SK-N-SH (cell line): ENCODE data around the gene SLC4A8. TPM values are rescaled to one million over a fixed set of nuclear protein-coding genes. Genes with fewer than 3 reads are reported as not detected.

Experiments
- CTCF ChIA-PET: fragments of 300-600, 350-600 bp; formaldehyde crosslinking; extraction: SDS; loops from one replicate; lab custom pipeline; 2021; lab: Yijun Ruan, JAX
- POLR2A ChIA-PET: fragments of 350-600 bp; sonication (Branson Sonifier 250); formaldehyde crosslinking; extraction: SDS; loops from one replicate; lab custom pipeline; 2020; ENCODE audit warnings: antibody characterized with exemption, inconsistent platforms; lab: Yijun Ruan, JAX
- DNase-seq: peaks from one replicate; pipeline ENCODE4 v3.0.0; 2012
- H2AFZ ChIP-seq: fragments of 200-600 bp; sonication (generic); 2 replicates; pipeline ENCODE4 v1.8.1; 2016; ENCODE audit warnings: antibody characterized with exemption, mild to moderate bottlenecking, low read depth
- H3F3A ChIP-seq: fragments of 200-600 bp; sonication (generic); replicated peaks from 2 replicates; pipeline ENCODE3; 2016; ENCODE audit warnings: antibody characterized with exemption, mild to moderate bottlenecking; ENCODE audit not compliant: insufficient read depth
- H3K27ac ChIP-seq, 2 experiments: fragments of 200-500 bp in 1 of 2; fragments of 200-600 bp in 1 of 2; sonication (Bioruptor generic) in 1 of 2; sonication (generic), shearing (Covaris generic) in 1 of 2; 2 replicates each; pipeline versions ENCODE4 v1.5.1 to v1.6.1; 2014 to 2016; ENCODE audit warnings: low read depth in 2 of 2, inconsistent platforms in 1 of 2, low read length in 1 of 2, mild to moderate bottlenecking in 1 of 2, mixed read lengths in 1 of 2
- H3K27me3 ChIP-seq: fragments of 200-600 bp; sonication (generic), shearing (Covaris generic); 2 replicates; pipeline ENCODE4 v1.6.1; 2016; ENCODE audit warnings: mixed run types; ENCODE audit not compliant: insufficient read depth
- H3K36me3 ChIP-seq, 2 experiments: fragments of 200-500 bp in 1 of 2; fragments of 200-600 bp in 1 of 2; sonication (Bioruptor generic) in 1 of 2; sonication (generic) in 1 of 2; replicated peaks in 1 of 2; 2 replicates each; pipeline versions ENCODE3 to v1.5.1; 2014 to 2016; ENCODE audit warnings: low read length in 1 of 2, mild to moderate bottlenecking in 1 of 2; ENCODE audit not compliant: insufficient read depth in 2 of 2, control insufficient read depth in 1 of 2
- H3K4me1 ChIP-seq, 2 experiments: fragments of 200-500 bp in 1 of 2; fragments of 200-600 bp in 1 of 2; sonication (Bioruptor generic) in 1 of 2; sonication (generic), shearing (Covaris generic) in 1 of 2; 2 replicates each; pipeline versions ENCODE4 v1.5.1 to v1.6.1; 2014 to 2016; ENCODE audit warnings: low read depth in 1 of 2, low read length in 1 of 2, mixed run types in 1 of 2; ENCODE audit not compliant: insufficient read depth in 2 of 2, control insufficient read depth in 1 of 2
- H3K4me2 ChIP-seq: fragments of 200-600 bp; sonication (generic), shearing (Covaris generic); 2 replicates; pipeline ENCODE4 v1.6.1; 2017; ENCODE audit warnings: mixed run types
- H3K4me3 ChIP-seq, 2 experiments: fragments of 200-500 bp in 1 of 2; fragments of 200-600 bp in 1 of 2; sonication (Bioruptor generic) in 1 of 2; sonication (generic), shearing (Covaris generic) in 1 of 2; 2 replicates each; pipeline versions ENCODE4 v1.5.1 to v1.8.1; 2014 to 2016; ENCODE audit warnings: low read depth in 2 of 2, inconsistent platforms in 1 of 2, low read length in 1 of 2, mild to moderate bottlenecking in 1 of 2, mixed read lengths in 1 of 2, moderate library complexity in 1 of 2
- H3K79me2 ChIP-seq: fragments of 200-600 bp; sonication (generic); 2 replicates; pipeline ENCODE4 v1.8.1; 2017; ENCODE audit warnings: mild to moderate bottlenecking; ENCODE audit not compliant: insufficient read depth
- H3K9ac ChIP-seq: fragments of 200-600 bp; sonication (generic); 2 replicates; pipeline ENCODE4 v1.6.1; 2017; ENCODE audit warnings: mixed run types
- H3K9me2 ChIP-seq: fragments of 200-600 bp; sonication (generic); 2 replicates; pipeline ENCODE4 v1.6.1; 2017; ENCODE audit warnings: mixed run types
- H3K9me3 ChIP-seq: fragments of 200-600 bp; sonication (generic); 2 replicates; pipeline ENCODE4 v1.6.1; 2017; ENCODE audit warnings: mixed run types, mild to moderate bottlenecking, moderate library complexity
- H4K20me1 ChIP-seq: fragments of 200-600 bp; sonication (generic); 2 replicates; pipeline ENCODE4 v1.6.1; 2017; ENCODE audit warnings: mild to moderate bottlenecking, mixed run types; ENCODE audit not compliant: insufficient read depth
- ELF1 ChIP-seq: IDR thresholded peaks from 2 replicates; pipeline ENCODE4 v1.4.0; 2012
- EP300 ChIP-seq, 2 experiments: IDR thresholded peaks; 2 replicates each; pipeline versions ENCODE4 v1.4.0 to v1.6.1; 2012; ENCODE audit warnings: borderline replicate concordance in 1 of 2, low read depth in 1 of 2, low read length in 1 of 2
- GATA2 ChIP-seq: sonication (generic); formaldehyde crosslinking; IDR thresholded peaks from 2 replicates; pipeline ENCODE4 v1.5.0; 2020; ENCODE audit warnings: mild to moderate bottlenecking, missing genetic modification reagents
- JUND ChIP-seq: IDR thresholded peaks from 2 replicates; pipeline ENCODE4 v1.4.0; 2012
- MEF2A ChIP-seq: IDR thresholded peaks from 2 replicates; pipeline ENCODE4 v1.4.0; 2012; ENCODE audit warnings: low read depth, borderline replicate concordance
- MXI1 ChIP-seq: IDR thresholded peaks from 2 replicates; pipeline ENCODE4 v1.6.1; 2012; ENCODE audit warnings: mild to moderate bottlenecking, low read depth, low read length, improper control_type of control experiment
- NRF1 ChIP-seq: IDR thresholded peaks from 2 replicates; pipeline ENCODE4 v1.6.1; 2012; ENCODE audit warnings: low read depth, mild to moderate bottlenecking, low read length
- RAD21 ChIP-seq: IDR thresholded peaks from 2 replicates; pipeline ENCODE4 v1.6.1; 2012; ENCODE audit warnings: mild to moderate bottlenecking, low read length
- RCOR1 ChIP-seq: fragments of 150-350 bp; IDR thresholded peaks from 2 replicates; pipeline ENCODE4 v1.6.1; 2017; ENCODE audit warnings: antibody characterized with exemption, low read length
- RFX5 ChIP-seq: IDR thresholded peaks from 2 replicates; pipeline ENCODE4 v1.6.1; 2012; ENCODE audit warnings: mild to moderate bottlenecking, improper control_type of control experiment, low read length
- RXRA ChIP-seq: IDR thresholded peaks from 2 replicates; pipeline ENCODE4 v1.4.0; 2012; ENCODE audit warnings: low read depth, mild to moderate bottlenecking, borderline replicate concordance
- SMC3 ChIP-seq: IDR thresholded peaks from 2 replicates; pipeline ENCODE4 v1.6.1; 2012; ENCODE audit warnings: low read depth, low read length, improper control_type of control experiment
- TAF1 ChIP-seq: IDR thresholded peaks from 2 replicates; pipeline ENCODE4 v1.6.1; 2012; ENCODE audit warnings: low read depth, mild to moderate bottlenecking, low read length, moderate library complexity, borderline replicate concordance
- TCF12 ChIP-seq: IDR thresholded peaks from 2 replicates; pipeline ENCODE4 v1.4.0; 2012
- USF1 ChIP-seq: IDR thresholded peaks from 2 replicates; pipeline ENCODE4 v1.4.0; 2012; ENCODE audit warnings: low read depth, borderline replicate concordance
- ZBTB33 ChIP-seq: IDR thresholded peaks from 2 replicates; pipeline ENCODE4 v1.4.0; 2012; ENCODE audit warnings: low read depth, borderline replicate concordance
- WGBS: methylation state at CpG from one replicate; pipeline ENCODE4 v1.1.6; 2017; ENCODE audit warnings: low lambda C conversion rate; 5-methylcytosine and 5-hydroxymethylcytosine counted together
- polyA plus RNA-seq, 3 experiments: library from polyadenylated mRNA; depleted of rRNA; stranded (reverse); fragments of >200 nt; gene quantifications; 2 replicates each; pipeline ENCODE4 v1.2.3, GENCODE V29; 2012
- TF ChIP-seq, protein P1 (sequence below): IDR thresholded peaks from 2 replicates; pipeline ENCODE4; 2012
- TF ChIP-seq, protein P2 (sequence below): IDR thresholded peaks from 2 replicates; pipeline ENCODE4 v1.4.0; 2012; ENCODE audit warnings: low read depth

The SLC4A8 gene
- polyA plus RNA-seq, 1 of the 3 experiments (the other 2 are of a cell fraction): 5.2 TPM

- Histone ChIP-seq H3F3A (no peaks in the 10 kb centered on the region), H3K4me2 (no peak overlapping the region), H3K9me2 (no peaks in the 10 kb centered on the region), H3K9me3 (no peaks in the 10 kb centered on the region), H3K4me1 (no peaks in the 10 kb centered on the region), H3K36me3 (peaks cover 0 to 33% of the 10 kb centered on the region in 2 experiments), H4K20me1 (no peaks in the 10 kb centered on the region), H3K9ac (no peak overlapping the region), H3K4me3 (no peak overlapping the region), H3K27ac (no peak overlapping the region), H2AFZ (no peak overlapping the region), H3K27me3 (no peaks in the 10 kb centered on the region), H3K79me2 (no peaks in the 10 kb centered on the region)
- POLR2A ChIA-PET: no interaction called here
- CTCF ChIA-PET: interaction anchor here (1.0 kb wide), 1 partner anchor 41 kb away, joined by 3 read pairs; no protein-coding TSS in a partner anchor
- TF ChIP-seq NRF1 (no peak), RFX5 (no peak), TCF12 (no peak), EP300 (IDR thresholded peaks at IDR 0.05; ENCODE audit: borderline replicate concordance in 1 of 2, low read depth in 1 of 2, low read length in 1 of 2) (no peak), GATA2 (CRISPR knock-in tag) (no peak), ZBTB33 (no peak), JUND (no peak), ELF1 (no peak)
- 92% methylated on average over 2 of the region's 2 CpGs for WGBS
- no peak for DNase-seq
Observed at GRCh38 chr12:51473947-51474346, 49.3 kb downstream of the SLC4A8 start.

DNA sequence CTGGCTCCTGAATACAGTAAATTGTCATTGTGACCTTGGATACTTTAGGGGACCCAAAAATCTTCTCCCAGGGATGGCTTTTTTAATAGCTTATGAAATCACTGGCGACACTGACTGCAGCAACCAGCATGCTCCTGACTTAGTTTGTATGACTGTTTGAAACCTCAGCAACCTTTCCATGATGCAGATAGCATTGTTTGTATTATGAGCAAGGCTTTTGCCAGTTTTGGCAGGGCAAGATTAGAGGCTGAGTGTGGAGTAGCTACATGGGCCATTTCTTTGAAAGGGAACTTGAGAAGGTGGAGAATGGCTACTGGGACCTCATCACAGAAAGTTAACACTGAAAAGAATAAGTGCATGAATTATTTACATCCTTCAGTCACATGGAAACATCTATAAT, 50.9 kb downstream of the SLC4A8 start:
- Histone ChIP-seq H3K4me1 (no peaks in the 10 kb centered on the region), H3K4me2 (no peak overlapping the region), H3K4me3 (no peak overlapping the region), H3K27ac (no peak overlapping the region), H3K79me2 (no peaks in the 10 kb centered on the region), H3K36me3 (peaks cover 0 to 24% of the 10 kb centered on the region in 2 experiments), H3K9me2 (no peaks in the 10 kb centered on the region), H4K20me1 (no peaks in the 10 kb centered on the region), H3K9ac (no peak overlapping the region), H3K27me3 (no peaks in the 10 kb centered on the region), H3K9me3 (no peaks in the 10 kb centered on the region), H3F3A (no peaks in the 10 kb centered on the region), H2AFZ (no peak overlapping the region)
- no peak for DNase-seq
- 100% methylated on average over 1 of the region's 1 CpG for WGBS
- TF ChIP-seq NRF1 (no peak), MEF2A (no peak), SMC3 (no peak), RCOR1 (no peak), RAD21 (no peak), TAF1 (no peak), TCF12 (no peak), RXRA (no peak), GATA2 (CRISPR knock-in tag) (no peak), MXI1 (no peak), USF1 (no peak), ELF1 (no peak)
- TF ChIP-seq, protein P1, sequence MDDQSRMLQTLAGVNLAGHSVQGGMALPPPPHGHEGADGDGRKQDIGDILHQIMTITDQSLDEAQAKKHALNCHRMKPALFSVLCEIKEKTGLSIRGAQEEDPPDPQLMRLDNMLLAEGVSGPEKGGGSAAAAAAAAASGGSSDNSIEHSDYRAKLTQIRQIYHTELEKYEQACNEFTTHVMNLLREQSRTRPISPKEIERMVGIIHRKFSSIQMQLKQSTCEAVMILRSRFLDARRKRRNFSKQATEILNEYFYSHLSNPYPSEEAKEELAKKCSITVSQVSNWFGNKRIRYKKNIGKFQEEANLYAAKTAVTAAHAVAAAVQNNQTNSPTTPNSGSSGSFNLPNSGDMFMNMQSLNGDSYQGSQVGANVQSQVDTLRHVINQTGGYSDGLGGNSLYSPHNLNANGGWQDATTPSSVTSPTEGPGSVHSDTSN: no peak
- TF ChIP-seq, protein P2, sequence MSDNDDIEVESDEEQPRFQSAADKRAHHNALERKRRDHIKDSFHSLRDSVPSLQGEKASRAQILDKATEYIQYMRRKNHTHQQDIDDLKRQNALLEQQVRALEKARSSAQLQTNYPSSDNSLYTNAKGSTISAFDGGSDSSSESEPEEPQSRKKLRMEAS: no peak
- POLR2A ChIA-PET: no interaction called here
- CTCF ChIA-PET: no interaction called here
